GM11168 (cell line): ENCODE measurements around the gene UBXN6.

Experiments used
- in situ Hi-C: fragments of 300-500 bp; cut with MboI; formaldehyde crosslinking; loops from one replicate; pipeline ENCODE4 v1.12.0; 2022; ENCODE audit warnings: low sequenced_read_pairs; ENCODE audit not compliant: unreplicated experiment

Gene UBXN6

DNA sequence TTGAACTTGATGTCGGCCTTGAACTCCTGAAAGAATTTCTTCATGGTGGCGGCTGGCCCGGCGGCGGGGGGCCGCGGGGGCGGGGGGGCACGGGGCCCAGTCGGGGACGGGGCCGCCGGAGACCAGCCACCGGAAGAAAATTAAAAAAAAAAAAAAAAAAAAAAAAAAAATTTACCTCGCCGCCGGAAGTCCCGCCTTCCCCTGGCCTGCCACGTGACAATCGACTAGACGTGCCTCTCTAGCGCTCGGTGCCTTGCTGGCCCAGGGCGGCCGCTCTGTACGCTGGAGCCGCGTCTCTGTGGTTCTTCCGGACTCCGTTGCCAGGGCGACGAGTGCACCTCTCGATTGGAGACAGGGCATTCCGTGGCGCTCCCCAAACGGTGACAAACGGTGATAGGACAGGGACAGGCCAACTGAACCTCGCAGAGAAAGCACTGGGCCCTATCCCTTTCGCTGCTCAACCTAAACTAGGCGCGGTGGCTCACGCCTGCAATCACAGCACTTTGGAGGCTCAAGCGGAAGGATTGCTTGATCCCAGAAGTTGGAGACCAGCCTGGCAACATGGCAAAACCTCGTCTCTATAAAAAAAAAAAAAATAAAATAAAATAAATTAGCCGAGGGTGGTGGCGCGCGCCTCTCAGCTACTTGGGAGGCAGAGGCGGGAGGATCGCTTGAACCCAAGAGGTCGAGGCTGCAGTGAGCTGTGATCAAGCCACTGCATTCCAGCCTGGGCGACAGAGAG, at the start of gene UBXN6:
Gene UBXN6, minus strand, starts transcription at position 141 of the 742 bp plus-strand sequence. Its CDS starts 97 bp downstream, at position 44.
- in situ Hi-C loops: no loop called here

DNA sequence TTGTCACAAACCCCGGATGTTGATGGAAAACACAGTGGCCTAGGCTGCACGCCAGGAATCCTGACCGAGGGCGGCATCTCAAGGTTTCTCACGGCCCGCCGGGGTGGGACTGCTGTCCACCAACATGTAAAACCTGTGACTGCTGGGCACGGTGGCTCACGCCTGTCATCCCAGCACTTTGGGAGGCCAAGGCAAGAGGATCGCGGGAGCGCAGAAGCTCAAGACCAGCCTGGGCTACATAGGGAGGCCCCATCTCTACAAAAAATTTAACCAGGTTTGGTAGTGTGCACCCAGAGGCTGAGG, 49.5 kb upstream of the UBXN6 start:
- in situ Hi-C loops: no loop called here

DNA sequence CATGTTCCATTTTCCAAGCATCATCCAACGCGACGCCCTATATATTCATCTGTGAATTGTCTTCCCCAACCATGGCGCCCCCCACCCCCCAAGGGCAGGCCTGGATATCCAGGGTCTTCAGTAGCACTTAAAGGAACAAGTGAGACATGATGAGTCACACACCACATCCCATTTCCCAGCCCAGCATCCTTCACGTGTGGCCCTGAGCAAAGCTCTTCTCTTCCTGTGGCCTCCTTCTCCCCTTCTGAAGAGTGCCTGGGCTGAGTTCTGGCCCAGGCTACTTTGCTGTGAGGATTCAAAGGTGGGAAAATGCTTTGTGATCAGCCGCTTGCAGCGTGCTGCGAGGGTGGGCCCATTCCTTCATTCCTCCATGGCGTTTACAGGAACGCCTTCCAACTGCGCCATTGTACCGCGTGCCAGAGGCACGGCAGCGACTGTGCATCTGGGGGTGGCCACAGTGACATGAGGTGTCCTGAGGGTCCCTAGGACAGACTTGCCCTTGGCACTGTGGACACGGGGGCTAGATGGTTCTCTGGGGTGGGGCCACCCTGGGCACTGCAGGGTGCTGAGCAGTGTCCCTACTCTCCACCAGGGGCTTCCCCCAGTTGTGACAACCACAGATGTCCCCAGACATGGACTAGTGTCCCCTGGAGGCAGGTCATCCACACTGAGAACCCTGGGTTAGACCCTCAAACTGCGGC, 49.0 kb upstream of the UBXN6 start:
- in situ Hi-C loops: no loop called here

- in situ Hi-C loops: no loop called here
Observed at GRCh38 chr19:4505570-4506448, 48.2 kb upstream of the UBXN6 start.

DNA sequence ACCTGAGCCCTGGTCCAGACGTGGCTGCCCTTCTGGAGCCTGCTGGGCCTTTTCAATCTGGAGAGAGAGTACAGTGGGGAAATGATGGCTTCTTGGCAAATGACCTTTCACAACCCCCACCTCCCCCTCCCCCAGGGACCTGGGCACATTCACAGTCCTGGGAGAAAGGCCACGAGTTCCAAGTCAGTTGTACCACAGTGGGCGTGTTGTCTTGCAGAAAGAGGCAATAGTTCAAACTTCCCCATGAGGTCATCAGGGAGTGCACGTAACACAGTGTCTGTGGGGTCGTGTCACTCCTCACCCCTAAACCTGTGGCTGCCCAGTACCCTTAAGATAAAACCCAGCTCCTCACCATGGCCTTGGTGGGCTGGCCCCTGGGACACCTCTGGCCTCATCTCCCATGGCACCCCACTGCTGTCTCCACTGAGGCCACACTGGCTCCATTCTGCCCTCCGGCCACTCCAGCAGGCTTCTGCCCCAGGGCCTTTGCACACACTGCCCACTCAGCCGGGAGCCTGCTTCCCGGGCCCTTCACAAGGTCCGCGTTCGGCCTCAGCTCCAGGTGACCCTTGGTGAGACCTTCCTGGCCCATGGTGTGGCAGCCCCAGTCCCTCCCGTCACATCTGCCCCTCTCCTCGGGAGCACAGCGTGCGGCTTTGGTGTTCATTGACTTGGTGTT, 47.4 kb upstream of the UBXN6 start:
- in situ Hi-C loops: no loop called here

GRCh38 chr19:4504297-4504701, 46.7 kb upstream of the UBXN6 start:
- in situ Hi-C loops: no loop called here

- in situ Hi-C loops: no loop called here
Observed at GRCh38 chr19:4503825-4504170, 46.2 kb upstream of the UBXN6 start.

GRCh38 chr19:4503132-4503824, 45.7 kb upstream of the UBXN6 start:
- in situ Hi-C loops: no loop called here

GRCh38 chr19:4502282-4503131, 44.9 kb upstream of the UBXN6 start:
- in situ Hi-C loops: no loop called here

DNA sequence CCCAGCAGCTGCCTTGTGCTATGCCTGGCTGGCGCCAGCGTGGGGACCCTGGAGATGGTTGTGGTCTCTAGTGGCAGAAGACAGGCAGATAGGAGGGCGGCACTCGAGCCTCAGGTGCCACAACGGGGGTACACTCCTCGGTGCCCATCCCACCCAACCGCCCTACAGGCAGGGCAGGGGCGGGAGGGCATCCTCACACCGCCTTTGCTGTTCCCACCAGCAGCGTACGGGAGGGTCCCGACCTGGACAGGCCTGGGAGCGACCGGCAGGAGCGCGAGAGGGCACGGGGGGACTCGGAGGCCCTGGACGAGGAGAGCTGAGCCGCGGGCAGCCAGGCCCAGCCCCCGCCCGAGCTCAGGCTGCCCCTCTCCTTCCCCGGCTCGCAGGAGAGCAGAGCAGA, 44.1 kb upstream of the UBXN6 start:
- in situ Hi-C loops: no loop called here

GRCh38 chr19:4500841-4501591, 43.4 kb upstream of the UBXN6 start:
- in situ Hi-C loops: no loop called here

- in situ Hi-C loops: no loop called here
Observed at GRCh38 chr19:4499855-4500254, 42.3 kb upstream of the UBXN6 start.

DNA sequence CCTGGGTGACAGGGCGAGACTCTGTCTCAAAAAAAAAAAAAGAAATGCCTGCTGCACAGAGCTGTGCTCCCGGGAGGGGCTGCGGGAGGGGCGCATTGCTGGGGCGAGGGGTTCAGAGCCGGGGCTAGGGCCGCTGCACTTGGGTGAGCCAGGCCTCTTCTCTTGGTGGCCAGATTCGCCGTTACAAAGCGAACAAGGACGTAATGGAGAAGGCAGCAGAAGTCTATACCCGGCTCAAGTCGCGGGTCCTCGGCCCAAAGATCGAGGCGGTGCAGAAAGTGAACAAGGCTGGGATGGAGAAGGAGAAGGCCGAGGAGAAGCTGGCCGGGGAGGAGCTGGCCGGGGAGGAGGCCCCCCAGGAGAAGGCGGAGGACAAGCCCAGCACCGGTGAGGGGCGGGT, 41.7 kb upstream of the UBXN6 start:
- in situ Hi-C loops: no loop called here

DNA sequence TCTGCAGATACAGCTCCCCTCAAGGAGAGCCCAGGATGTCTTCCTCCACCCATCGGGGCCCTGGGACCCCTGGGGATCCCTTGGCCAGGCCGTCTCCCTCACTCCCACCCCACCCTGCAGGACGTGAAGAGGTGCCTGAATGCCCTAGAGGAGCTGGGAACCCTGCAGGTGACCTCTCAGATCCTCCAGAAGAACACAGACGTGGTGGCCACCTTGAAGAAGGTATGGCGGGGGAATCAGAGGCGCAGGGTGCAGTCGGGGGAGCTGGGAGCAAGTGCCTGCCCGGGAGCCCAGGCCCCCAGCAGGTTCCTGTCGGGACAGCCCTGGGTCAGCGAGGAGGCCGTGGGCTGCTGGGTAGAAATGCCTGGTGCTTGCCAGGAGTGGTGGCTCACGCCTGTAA, 41.1 kb upstream of the UBXN6 start:
- in situ Hi-C loops: no loop called here

DNA sequence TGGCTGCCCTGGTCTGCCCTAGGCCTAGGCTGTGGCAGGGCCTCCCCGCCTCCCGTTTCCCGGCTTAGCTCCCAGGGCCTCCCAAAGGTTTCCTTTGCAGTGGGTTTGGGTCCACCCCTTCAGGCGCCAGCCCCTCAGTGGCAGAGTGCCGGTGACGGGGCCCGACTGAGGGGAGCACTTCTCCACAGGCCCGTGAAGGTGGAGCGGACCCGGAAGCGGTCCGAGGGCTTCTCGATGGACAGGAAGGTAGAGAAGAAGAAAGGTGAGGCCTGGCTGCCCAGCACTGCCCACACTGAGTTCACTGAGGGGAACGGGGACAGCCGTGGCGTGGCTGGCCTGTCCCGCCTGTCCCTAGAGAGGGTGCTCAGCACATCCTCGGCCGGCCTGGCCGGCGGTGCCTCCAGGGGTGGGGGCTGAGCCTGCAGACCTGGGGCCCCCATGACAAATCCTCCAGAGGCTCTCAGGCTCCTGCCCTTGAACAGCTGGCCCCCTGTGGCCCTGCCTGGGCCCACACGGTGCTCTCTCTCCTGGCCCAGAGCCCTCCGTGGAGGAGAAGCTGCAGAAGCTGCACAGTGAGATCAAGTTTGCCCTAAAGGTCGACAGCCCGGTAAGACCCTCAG, 40.3 kb upstream of the UBXN6 start:
- in situ Hi-C loops: no loop called here

DNA sequence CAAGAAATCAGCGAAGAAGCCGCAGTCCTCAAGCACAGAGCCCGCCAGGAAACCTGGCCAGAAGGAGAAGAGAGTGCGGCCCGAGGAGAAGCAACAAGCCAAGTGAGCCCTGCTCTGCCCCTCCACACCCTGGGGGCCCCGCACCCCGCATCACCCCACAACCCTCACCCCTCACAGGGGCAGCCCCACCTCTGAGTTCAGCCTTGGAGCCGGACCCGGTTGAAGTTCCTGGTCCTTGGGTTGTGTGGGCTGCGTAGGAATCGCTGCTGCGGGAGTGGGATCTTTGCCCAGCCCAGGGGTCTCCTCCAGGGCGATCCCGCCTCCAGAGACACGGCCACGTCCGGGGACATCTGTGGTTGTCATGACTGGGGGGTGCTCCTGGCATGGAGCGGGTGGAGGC, 38.7 kb upstream of the UBXN6 start:
- in situ Hi-C loops: no loop called here

DNA sequence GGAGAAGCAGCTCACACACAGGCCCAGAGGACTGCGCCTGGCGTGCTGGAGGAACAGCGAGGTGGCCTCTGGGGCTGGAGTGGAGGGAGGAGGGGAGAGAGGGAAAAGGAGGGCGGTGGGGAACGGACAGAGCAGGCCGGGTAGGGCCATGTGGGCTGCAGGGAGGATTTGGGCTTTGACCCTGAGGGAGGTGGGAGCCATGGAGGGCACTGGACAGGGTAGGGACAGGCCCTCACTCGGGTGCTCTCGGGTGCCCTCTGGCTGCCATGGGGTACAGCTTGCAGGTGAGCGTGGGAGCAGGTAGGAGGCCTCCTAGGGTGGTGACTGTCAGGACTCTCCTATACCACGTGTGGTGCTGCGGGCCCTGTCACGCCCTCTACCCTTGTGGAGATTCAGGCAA, 37.9 kb upstream of the UBXN6 start:
- in situ Hi-C loops: no loop called here

- in situ Hi-C loops: no loop called here
Observed at GRCh38 chr19:4494691-4495064, 37.1 kb upstream of the UBXN6 start.
